Nephron (organoid): ENCODE measurements around the gene FXYD7.

Experiments
- H3K27ac Mint-ChIP-seq, 3 experiments: 2 replicates each; pipeline ENCODE4 v1.8.0; 2020; ENCODE audit warnings: mixed read lengths in 3 of 3, mild to moderate bottlenecking in 2 of 3, moderate library complexity in 1 of 3
- H3K27me3 Mint-ChIP-seq: 2 replicates; pipeline ENCODE4 v1.8.0; 2021; ENCODE audit warnings: low read depth, mild to moderate bottlenecking, moderate library complexity, mixed read lengths
- H3K36me3 Mint-ChIP-seq: 2 replicates; pipeline ENCODE4 v1.8.0; 2020; ENCODE audit warnings: low read depth, mixed read lengths
- H3K4me1 Mint-ChIP-seq: 2 replicates; pipeline ENCODE4 v1.8.0; 2020; ENCODE audit warnings: mixed read lengths
- H3K4me3 Mint-ChIP-seq, 3 experiments: 2 replicates each; pipeline ENCODE4 v1.8.0; 2020; ENCODE audit warnings: mild to moderate bottlenecking in 3 of 3, mixed read lengths in 3 of 3, moderate library complexity in 2 of 3
- H3K9me3 Mint-ChIP-seq: 2 replicates; pipeline ENCODE4 v1.8.0; 2020; ENCODE audit warnings: mixed read lengths
- CTCF ChIP-seq, 3 experiments: fragments of 200-600 bp; sonication (generic); IDR thresholded peaks; one replicate each; pipeline ENCODE4 v1.5.0; 2021; ENCODE audit warnings: antibody characterized with exemption in 3 of 3; ENCODE audit not compliant: unreplicated experiment in 3 of 3

The FXYD7 gene

GRCh38 chr19:35162471-35163326 is 19.6 kb downstream of the FXYD7 start:
- Mint-ChIP-seq H3K36me3 (peaks cover 13% of the 10 kb centered on the region), H3K27me3 (peaks cover 21% of the 10 kb centered on the region), H3K9me3 (peaks cover 28% of the 10 kb centered on the region), H3K4me3 (no peak overlapping the region), H3K4me1 (no peaks in the 10 kb centered on the region), H3K27ac (no peak overlapping the region)
- TF ChIP-seq CTCF (IDR thresholded peaks at IDR 0.05; ENCODE audit: unreplicated experiment in 3 of 3) = no peak

GRCh38 chr19:35164418-35164817 is 21.4 kb downstream of the FXYD7 start:
- H3K9me3 Mint-ChIP-seq = peaks cover 28% of the 10 kb centered on the region
- TF ChIP-seq CTCF (IDR thresholded peaks at IDR 0.05; ENCODE audit: unreplicated experiment in 3 of 3) = no peak
- peaks cover 13% of the 10 kb centered on the region for H3K36me3 Mint-ChIP-seq
- peaks cover 4% of the 10 kb centered on the region for H3K27me3 Mint-ChIP-seq
- H3K27ac Mint-ChIP-seq = no peak overlapping the region
- no peak overlapping the region for H3K4me3 Mint-ChIP-seq
- H3K4me1 Mint-ChIP-seq = no peaks in the 10 kb centered on the region

- Mint-ChIP-seq H3K9me3 (peaks cover 28% of the 10 kb centered on the region), H3K36me3 (peaks cover 13% of the 10 kb centered on the region), H3K27me3 (peaks cover 2% of the 10 kb centered on the region)
Measured at GRCh38 chr19:35165200-35166058, 22.4 kb downstream of the FXYD7 start.

GRCh38 chr19:35166100-35167063 is 23.3 kb downstream of the FXYD7 start:
- no peaks in the 10 kb centered on the region for H3K4me1 Mint-ChIP-seq
- H3K27me3 Mint-ChIP-seq = no peaks in the 10 kb centered on the region
- TF ChIP-seq CTCF (IDR thresholded peaks at IDR 0.05; ENCODE audit: unreplicated experiment in 3 of 3) = no peak

More at GRCh38 chr19:35165200-35166058, 22.4 kb downstream of the FXYD7 start:
- Mint-ChIP-seq H3K4me3 (no peak overlapping the region), H3K4me1 (no peaks in the 10 kb centered on the region), H3K27ac (no peak overlapping the region)
- no peak for TF ChIP-seq CTCF (IDR thresholded peaks at IDR 0.05; ENCODE audit: unreplicated experiment in 3 of 3)

GRCh38 chr19:35167251-35168119 is 24.4 kb downstream of the FXYD7 start:
- no peak for TF ChIP-seq CTCF (IDR thresholded peaks at IDR 0.05; ENCODE audit: unreplicated experiment in 3 of 3)
- Mint-ChIP-seq H3K27me3 (no peaks in the 10 kb centered on the region), H3K9me3 (peaks cover 24% of the 10 kb centered on the region), H3K36me3 (peaks cover 13% of the 10 kb centered on the region), H3K4me1 (no peaks in the 10 kb centered on the region), H3K27ac (no peak overlapping the region), H3K4me3 (no peak overlapping the region)

More at GRCh38 chr19:35166100-35167063, 23.3 kb downstream of the FXYD7 start:
- H3K4me3 Mint-ChIP-seq = no peak overlapping the region
- peaks cover 13% of the 10 kb centered on the region for H3K36me3 Mint-ChIP-seq
- no peak overlapping the region for H3K27ac Mint-ChIP-seq
- H3K9me3 Mint-ChIP-seq = peaks cover 28% of the 10 kb centered on the region
